ELR (cell line): ENCODE data around the gene JARID2.

ENCODE experiments used
- DNase-seq: peaks from one replicate; pipeline ENCODE4 v3.0.0-alpha.2; 2015; ENCODE audit warnings: low read depth

JARID2 gene

GRCh38 chr6:15264902-15265761 lies 19.3 kb downstream of the JARID2 start:
- DNase-seq, result no peak

- DNase-seq, result no peak
Measured at GRCh38 chr6:15265787-15266186, 19.9 kb downstream of the JARID2 start.

- no peak for DNase-seq
Measured at GRCh38 chr6:15266423-15266996, 20.6 kb downstream of the JARID2 start.

GRCh38 chr6:15267221-15267620 lies 21.4 kb downstream of the JARID2 start:
- no peak for DNase-seq

GRCh38 chr6:15268137-15268908 lies 22.5 kb downstream of the JARID2 start:
- no peak for DNase-seq

GRCh38 chr6:15269011-15269410 lies 23.1 kb downstream of the JARID2 start:
- no peak for DNase-seq

GRCh38 chr6:15269619-15270018 lies 23.8 kb downstream of the JARID2 start:
- no peak for DNase-seq

GRCh38 chr6:15270402-15270801 lies 24.5 kb downstream of the JARID2 start:
- DNase-seq, result no peak

- no peak for DNase-seq
Measured at GRCh38 chr6:15272562-15272961, 26.7 kb downstream of the JARID2 start.

- no peak for DNase-seq
Measured at GRCh38 chr6:15274692-15275387, 29.0 kb downstream of the JARID2 start.

- DNase-seq, result no peak
Measured at GRCh38 chr6:15276036-15276985, 30.4 kb downstream of the JARID2 start.

- no peak for DNase-seq
Measured at GRCh38 chr6:15279047-15279661, 33.3 kb downstream of the JARID2 start.

- no peak for DNase-seq
Measured at GRCh38 chr6:15280028-15280427, 34.2 kb downstream of the JARID2 start.

GRCh38 chr6:15280961-15281360 lies 35.1 kb downstream of the JARID2 start:
- no peak for DNase-seq

GRCh38 chr6:15282334-15282733 lies 36.5 kb downstream of the JARID2 start:
- DNase-seq, result no peak

GRCh38 chr6:15283986-15284361 lies 38.1 kb downstream of the JARID2 start:
- DNase-seq, result no peak

GRCh38 chr6:15284743-15285142 lies 38.9 kb downstream of the JARID2 start:
- peak; percentile 74 for DNase-seq

- DNase-seq, result peak; percentile 53
Measured at GRCh38 chr6:15285682-15286294, 39.9 kb downstream of the JARID2 start.

- no peak for DNase-seq
Measured at GRCh38 chr6:15287670-15288375, 42.0 kb downstream of the JARID2 start.

GRCh38 chr6:15288856-15289255 lies 43.0 kb downstream of the JARID2 start:
- DNase-seq, result no peak
